Astrocyte of the cerebellum (primary cell): Measurements from ENCODE around the gene IGF2BP3.

ENCODE experiments used
- DNase-seq: peaks from one replicate; pipeline ENCODE4 v3.0.0-alpha.2; 2011; ENCODE audit warnings: low read depth
- H3K4me3 ChIP-seq: 2 replicates; pipeline ENCODE4 v1.5.1; 2011; ENCODE audit warnings: mild to moderate bottlenecking, low read depth, low read length, moderate library complexity
- CTCF ChIP-seq: IDR thresholded peaks from 2 replicates; pipeline ENCODE4 v1.5.1; 2012; ENCODE audit warnings: low read length, low read depth, moderate library complexity, mild to moderate bottlenecking; ENCODE audit errors: missing control alignments
- in situ Hi-C: cut with HindIII; loops from 2 replicates; pipeline ENCODE4 v1.10.0; 2017; ENCODE audit warnings: low sequenced_read_pairs

IGF2BP3 gene

GRCh38 chr7:23290993-23291392 lies 179.3 kb downstream of the IGF2BP3 start:
- in situ Hi-C loops: no loop called here
- TF ChIP-seq CTCF: no peak
- no peak overlapping the region for H3K4me3 ChIP-seq
- no peak for DNase-seq

- H3K4me3 ChIP-seq: no peak overlapping the region
- TF ChIP-seq CTCF: no peak
- no peak for DNase-seq
- in situ Hi-C loops: loop anchor here (5.0 kb wide), 1 partner anchor 50 kb away; no protein-coding TSS in a partner anchor
These were observed 182.7 kb downstream of the IGF2BP3 start for GRCh38 chr7:23287612-23288011.

GRCh38 chr7:23285657-23286646 lies 184.3 kb downstream of the IGF2BP3 start:
- no peak for DNase-seq
- no peak for TF ChIP-seq CTCF
- in situ Hi-C loops: loop anchor here (5.0 kb wide), 1 partner anchor 51 kb away; no protein-coding TSS in a partner anchor
- H3K4me3 ChIP-seq: no peak overlapping the region

GRCh38 chr7:23284871-23285270 lies 185.4 kb downstream of the IGF2BP3 start:
- no peak for DNase-seq
- in situ Hi-C loops: loop anchor here (5.0 kb wide), 1 partner anchor 52 kb away; no protein-coding TSS in a partner anchor
- H3K4me3 ChIP-seq: no peak overlapping the region
- TF ChIP-seq CTCF: no peak

- H3K4me3 ChIP-seq: no peak overlapping the region
- in situ Hi-C loops: no loop called here
- no peak for TF ChIP-seq CTCF
- DNase-seq: no peak
These were observed 187.2 kb downstream of the IGF2BP3 start for GRCh38 chr7:23283086-23283485.

GRCh38 chr7:23279819-23280525 lies 190.3 kb downstream of the IGF2BP3 start:
- H3K4me3 ChIP-seq: no peak overlapping the region
- in situ Hi-C loops: no loop called here
- TF ChIP-seq CTCF: no peak
- no peak for DNase-seq
